Measurements from ENCODE around the gene ZGLP1.
A peak's percentile ranks its signal among the peaks of the same experiment; 100 is the strongest.

Gene ZGLP1

GRCh38 chr19:10277795-10278589, 31.6 kb downstream of the ZGLP1 start:
- DNase-seq (ENCODE audit: low read depth), result no peak

- DNase-seq (ENCODE audit: low read depth), result no peak
Observed at GRCh38 chr19:10274589-10274988, 35.0 kb downstream of the ZGLP1 start.

GRCh38 chr19:10271543-10272086, 38.0 kb downstream of the ZGLP1 start:
- no peak for DNase-seq (ENCODE audit: low read depth)

DNA sequence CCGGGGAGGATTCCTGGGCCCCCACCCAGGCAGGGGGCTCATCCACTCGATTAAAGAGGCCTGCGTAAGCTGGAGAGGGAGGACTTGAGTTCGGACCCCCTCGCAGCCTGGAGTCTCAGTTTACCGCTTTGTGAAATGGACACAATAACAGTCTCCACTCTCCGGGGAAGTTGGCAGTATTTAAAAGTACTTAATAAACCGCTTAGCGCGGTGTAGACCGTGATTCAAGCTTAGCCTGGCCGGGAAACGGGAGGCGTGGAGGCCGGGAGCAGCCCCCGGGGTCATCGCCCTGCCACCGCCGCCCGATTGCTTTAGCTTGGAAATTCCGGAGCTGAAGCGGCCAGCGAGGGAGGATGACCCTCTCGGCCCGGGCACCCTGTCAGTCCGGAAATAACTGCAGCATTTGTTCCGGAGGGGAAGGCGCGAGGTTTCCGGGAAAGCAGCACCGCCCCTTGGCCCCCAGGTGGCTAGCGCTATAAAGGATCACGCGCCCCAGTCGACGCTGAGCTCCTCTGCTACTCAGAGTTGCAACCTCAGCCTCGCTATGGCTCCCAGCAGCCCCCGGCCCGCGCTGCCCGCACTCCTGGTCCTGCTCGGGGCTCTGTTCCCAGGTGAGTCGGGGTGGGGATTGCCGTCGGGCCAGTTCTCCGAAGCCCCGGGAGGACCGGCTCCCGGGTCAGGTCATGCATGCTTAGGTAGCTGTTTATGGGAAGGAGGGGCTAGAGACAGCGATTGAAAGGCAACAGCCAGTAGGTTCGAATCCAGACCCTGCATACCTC, 38.8 kb downstream of the ZGLP1 start, which contains the start of gene ICAM1:
Gene ICAM1 (plus strand): TSS at position 505 of the 779 bp plus-strand sequence. CDS start 40 bp downstream, at position 545.
- peak; percentile 57 for DNase-seq (ENCODE audit: low read depth)

DNA sequence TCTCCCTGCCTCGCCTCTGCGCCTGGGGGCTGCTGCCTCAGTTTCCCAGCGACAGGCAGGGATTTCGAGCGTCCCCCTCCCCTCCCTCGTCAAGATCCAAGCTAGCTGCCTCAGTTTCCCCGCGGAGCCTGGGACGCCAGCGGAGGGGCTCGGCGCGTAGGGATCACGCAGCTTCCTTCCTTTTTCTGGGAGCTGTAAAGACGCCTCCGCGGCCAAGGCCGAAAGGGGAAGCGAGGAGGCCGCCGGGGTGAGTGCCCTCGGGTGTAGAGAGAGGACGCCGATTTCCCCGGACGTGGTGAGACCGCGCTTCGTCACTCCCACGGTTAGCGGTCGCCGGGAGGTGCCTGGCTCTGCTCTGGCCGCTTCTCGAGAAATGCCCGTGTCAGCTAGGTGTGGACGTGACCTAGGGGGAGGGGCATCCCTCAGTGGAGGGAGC, 39.4 kb downstream of the ZGLP1 start:
- peak; percentile 48 for DNase-seq (ENCODE audit: low read depth)

DNA sequence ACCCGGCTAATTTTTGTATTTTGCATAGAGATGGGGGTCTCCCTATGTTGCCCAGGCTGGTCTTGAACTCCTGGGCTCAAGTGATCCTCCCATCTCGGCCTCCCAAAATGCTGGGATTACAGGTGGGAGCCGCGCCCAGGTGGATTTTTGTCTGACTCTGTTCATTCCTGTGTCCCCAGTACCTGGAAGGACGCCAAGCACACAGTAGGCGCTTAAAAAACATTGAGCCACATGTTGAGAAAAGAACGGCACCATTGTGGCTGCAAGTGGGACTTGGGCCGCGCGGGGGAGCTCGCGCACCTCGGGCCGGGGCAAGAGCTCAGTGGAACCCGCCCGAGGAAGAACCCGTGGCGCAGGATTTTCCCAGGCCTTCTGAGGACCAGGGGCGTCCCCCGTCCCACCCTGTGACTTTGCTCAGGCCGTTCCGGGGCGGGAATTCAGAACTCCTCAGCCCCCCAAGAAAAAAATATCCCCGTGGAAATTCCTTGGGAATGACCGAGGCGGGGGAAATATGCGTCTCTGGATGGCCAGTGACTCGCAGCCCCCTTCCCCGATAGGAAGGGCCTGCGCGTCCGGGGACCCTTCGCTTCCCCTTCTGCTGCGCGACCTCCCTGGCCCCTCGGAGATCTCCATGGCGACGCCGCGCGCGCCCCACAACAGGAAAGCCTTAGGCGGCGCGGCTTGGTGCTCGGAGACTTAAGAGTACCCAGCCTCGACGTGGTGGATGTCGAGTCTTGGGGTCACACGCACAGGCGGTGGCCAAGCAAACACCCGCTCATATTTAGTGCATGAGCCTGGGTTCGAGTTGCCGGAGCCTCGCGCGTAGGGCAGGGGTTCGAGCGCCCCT, 40.1 kb downstream of the ZGLP1 start:
- DNase-seq (ENCODE audit: low read depth), result peak; percentile 87

DNA sequence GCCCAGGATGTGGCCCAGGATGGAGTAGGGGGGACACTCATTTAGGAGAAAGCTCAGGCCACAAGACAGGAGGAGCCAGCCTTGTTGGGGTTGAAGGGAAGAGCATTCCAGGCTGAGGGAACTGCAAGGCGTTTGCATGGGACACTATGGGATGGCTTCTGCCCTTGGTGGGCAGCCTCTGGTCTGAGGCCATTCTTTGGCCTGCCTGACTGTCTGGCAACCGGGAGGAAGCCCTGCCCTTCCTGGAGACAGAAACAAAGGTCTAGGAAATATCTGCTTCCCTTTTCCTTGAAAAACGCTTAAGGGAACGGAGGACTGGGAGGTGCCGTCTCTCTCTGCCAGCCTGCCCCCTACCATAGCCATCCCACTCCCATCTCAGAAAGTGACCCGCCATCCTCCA, 41.5 kb downstream of the ZGLP1 start:
- no peak for DNase-seq (ENCODE audit: low read depth)

DNA sequence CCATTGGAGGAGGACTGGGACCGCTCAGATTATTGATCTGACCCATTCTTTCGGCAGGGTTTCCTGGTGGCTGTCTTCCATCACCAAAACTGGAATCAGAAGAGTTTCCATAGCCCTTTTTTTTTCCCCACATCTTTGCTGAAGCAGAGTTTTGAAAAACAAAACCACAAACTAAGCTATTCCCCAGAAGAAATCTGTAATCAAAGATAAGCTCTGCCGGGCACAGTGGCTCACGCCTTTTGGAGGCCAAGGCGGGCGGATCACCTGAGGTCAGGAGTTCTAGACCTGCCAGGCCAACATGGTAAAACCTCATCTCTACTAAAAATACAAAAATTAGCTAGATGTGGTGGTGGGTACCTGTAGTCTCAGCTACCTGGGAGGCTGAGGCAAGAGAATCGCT, 42.9 kb downstream of the ZGLP1 start:
- DNase-seq (ENCODE audit: low read depth), result no peak

- no peak for DNase-seq (ENCODE audit: low read depth)
Observed at GRCh38 chr19:10262771-10263170, 46.8 kb downstream of the ZGLP1 start.

DNA sequence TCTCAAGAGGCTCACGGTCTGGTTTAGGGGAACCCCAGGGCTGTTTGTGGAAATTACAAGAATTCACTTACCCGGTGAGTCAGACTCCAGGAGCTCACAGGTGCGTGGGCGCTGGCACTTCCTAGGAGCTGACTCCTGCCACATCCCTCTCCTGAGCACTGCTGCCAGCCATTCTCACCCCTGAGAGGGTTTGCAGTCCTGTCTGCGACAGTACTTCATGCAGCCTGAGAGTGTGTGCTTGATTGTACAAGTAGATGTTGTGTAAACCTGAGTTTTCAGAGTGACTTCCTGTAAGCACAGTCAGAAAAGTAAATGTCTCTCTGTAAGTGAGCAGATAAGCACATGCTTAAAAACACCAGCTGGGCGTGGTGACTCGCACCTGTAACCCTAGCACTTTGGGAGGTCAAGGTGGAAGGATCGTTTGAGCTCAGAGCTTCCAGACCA, 49.5 kb downstream of the ZGLP1 start:
- DNase-seq (ENCODE audit: low read depth), result no peak

DNA sequence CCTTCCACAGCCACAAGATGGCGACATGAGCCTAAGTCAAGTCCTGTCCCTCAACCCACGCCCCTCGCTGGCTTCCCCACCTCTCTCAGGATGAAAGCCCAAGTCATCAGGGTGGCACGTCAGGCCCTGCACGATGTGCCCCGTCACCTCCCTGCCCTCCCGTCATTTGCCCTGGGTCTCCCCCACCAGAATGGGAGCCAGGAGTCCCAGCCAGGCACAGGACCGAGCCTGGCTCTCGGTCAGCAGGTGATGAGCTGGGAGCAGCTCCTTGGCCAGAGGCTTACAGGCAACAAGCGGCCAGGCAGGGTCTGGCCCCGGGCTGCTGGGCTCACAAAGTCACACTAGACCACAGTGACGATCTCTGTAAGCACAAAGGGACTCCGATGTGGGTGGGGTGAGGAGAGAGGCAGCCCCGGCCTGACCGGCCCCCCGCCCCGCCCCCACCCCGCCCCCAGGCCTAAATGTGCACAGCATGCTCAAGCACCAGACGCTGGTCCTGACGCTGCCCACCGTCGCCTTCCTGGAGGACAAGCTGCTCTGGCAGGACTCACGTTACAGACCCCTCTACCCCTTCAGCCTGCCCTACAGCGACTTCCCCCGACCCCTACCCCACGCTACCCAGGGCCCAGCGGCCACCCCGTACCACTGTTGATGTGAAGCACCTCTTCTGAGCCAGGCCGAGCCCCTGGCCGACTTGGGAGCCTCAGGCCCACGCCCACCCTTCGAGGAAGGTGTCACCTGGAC, 50.3 kb downstream of the ZGLP1 start:
- peak; percentile 76 for DNase-seq (ENCODE audit: low read depth)

DNA sequence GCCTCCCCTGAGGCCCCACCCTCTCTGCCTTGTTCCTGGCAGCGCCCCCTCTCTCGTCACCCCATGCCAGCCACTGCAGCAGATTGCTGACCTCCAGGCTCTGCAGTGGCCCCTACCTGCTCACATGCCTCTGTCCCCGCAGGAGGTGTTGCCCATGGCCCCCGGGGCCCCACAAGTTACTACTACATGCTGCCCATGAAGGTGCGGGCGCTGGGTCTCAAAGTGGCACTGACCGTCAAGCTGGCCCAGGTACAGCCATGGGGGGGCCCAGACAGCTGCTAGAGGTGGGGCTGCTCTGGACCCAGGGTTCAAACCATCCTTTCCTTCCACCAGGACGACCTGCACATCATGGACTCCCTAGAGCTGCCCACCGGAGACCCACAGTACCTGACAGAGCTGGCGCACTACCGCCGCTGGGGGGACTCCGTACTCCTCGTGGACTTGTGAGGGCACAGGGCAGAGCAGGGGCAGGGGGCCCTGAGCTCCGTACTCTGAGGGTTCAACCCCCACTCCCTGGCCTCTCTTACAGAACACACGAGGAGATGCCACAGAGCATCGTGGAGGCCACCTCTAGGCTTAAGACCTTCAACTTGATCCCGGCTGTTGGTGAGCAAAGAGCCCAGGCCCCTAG, 51.4 kb downstream of the ZGLP1 start:
- no peak for DNase-seq (ENCODE audit: low read depth)

GRCh38 chr19:10256970-10257615, 52.5 kb downstream of the ZGLP1 start:
- no peak for DNase-seq (ENCODE audit: low read depth)

DNA sequence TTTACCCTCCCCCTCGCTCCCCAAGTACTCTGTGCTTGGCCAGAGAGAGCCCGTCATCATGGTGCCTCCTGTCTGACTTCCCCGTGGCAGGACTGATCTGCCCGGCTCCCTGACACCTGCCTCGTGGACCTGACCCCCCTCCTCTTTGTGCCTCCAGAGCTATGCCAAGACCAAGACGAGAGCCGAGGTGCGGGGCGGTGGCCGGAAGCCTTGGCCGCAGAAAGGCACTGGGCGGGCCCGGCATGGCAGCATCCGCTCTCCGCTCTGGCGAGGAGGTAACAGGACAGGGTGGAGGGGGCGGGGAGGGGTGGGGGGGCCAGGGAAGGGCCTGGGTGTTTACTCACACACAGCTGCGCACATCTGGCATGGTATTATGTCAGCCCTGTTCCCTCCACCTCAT, 53.1 kb downstream of the ZGLP1 start:
- DNase-seq (ENCODE audit: low read depth), result no peak

DNA sequence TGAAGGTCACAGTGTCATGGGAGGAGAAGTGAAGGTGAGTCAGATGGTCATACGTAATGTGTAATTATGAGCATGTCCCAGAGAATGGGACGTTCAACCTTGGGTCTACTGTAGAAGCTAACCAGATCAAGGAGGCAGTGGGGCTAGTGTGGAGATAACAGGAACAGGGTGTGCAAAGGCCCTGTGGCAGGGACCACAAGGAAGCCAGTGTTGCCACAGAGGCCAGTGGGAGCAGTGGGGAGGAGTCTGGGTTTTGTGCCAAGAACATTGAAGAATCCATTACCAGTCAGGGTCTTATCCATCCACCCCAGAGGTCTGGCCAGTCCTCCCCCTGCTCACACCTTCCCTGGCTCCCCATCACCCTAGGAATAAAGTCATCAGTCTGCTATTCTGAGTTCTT, 54.3 kb downstream of the ZGLP1 start:
- no peak for DNase-seq (ENCODE audit: low read depth)
